Measurements from ENCODE around the gene SPSB1. TPM values are rescaled to one million over a fixed set of nuclear protein-coding genes. Genes with fewer than 3 reads are reported as not detected.
"Not testable (repeated sequence)": the region's sequence is repeated elsewhere in the genome, so short reads cannot be mapped to it uniquely, and the experiment has no call there.

SPSB1 gene
- total RNA-seq, 1 donor from 2014 or later, result 14.7 TPM

GRCh38 chr1:9298282-9298681, 5.6 kb downstream of the SPSB1 start:
- H3K4me1 ChIP-seq, result peaks cover 55% of the 10 kb centered on the region
- ATAC-seq (no peak), DNase-seq (no peak)
- H3K27ac ChIP-seq, result no peak overlapping the region
- H3K36me3 ChIP-seq, result no peaks in the 10 kb centered on the region
- H3K27me3 ChIP-seq (ENCODE audit: low read depth), result no peaks in the 10 kb centered on the region
- H3K9me3 ChIP-seq, result no peaks in the 10 kb centered on the region
- TF ChIP-seq, protein P1, sequence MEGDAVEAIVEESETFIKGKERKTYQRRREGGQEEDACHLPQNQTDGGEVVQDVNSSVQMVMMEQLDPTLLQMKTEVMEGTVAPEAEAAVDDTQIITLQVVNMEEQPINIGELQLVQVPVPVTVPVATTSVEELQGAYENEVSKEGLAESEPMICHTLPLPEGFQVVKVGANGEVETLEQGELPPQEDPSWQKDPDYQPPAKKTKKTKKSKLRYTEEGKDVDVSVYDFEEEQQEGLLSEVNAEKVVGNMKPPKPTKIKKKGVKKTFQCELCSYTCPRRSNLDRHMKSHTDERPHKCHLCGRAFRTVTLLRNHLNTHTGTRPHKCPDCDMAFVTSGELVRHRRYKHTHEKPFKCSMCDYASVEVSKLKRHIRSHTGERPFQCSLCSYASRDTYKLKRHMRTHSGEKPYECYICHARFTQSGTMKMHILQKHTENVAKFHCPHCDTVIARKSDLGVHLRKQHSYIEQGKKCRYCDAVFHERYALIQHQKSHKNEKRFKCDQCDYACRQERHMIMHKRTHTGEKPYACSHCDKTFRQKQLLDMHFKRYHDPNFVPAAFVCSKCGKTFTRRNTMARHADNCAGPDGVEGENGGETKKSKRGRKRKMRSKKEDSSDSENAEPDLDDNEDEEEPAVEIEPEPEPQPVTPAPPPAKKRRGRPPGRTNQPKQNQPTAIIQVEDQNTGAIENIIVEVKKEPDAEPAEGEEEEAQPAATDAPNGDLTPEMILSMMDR (IDR thresholded peaks at IDR 0.05), result no peak
- intact Hi-C loops (cut with DNase I), result no loop called here
- no peak overlapping the region for H3K4me3 ChIP-seq

DNA sequence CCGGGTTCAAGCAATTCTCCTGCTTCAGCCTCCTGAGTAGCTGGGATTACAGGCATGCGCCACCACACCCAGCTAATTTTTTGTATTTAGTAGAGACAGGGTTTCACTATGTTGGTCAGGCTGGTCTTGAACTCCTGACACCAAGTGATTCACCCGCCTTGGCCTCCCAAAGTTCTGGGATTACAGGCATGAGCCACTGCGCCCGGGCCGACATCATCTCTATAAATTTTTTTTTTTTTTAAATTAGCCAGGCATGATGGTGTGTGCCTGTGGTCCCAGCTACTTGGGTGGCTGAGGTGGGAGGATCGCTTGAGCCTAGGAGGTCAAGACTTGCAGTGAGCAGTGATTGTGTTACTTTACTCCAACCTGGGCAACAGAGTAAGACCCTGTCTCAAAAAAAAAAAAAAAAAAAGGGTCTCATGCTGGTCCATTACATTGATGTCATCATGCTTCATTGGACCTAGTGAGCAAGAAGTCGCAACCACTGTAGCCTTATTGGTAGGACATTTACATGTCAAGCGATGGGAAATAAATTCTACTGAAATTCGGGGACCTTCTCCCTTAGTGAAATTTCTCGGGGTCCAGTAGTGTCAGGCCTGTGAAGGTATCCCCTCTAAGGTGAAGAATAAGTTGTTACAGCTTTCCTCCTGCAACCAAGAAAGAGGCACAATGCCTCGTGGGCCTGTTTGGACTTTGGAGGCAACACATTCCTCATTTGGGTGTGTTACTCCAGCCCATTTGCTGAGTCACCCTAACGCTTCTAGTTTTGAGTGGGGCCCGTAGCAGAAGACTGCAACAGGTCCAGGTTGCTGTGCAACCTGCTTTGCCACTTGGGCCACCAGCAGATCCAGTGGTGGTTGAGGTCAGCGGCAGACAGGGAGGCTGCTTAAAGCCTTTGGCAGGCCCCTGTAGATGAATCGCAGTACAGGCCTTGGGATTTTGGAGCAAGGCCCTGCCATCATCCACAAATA, 7.2 kb downstream of the SPSB1 start:
- Histone ChIP-seq H3K27ac (peak overlapping the region; percentile 70), H3K4me1 (peaks cover 58% of the 10 kb centered on the region)
- H3K36me3 ChIP-seq; intact Hi-C loops (cut with DNase I); H3K27me3 ChIP-seq (ENCODE audit: low read depth); H3K9me3 ChIP-seq; H3K4me3 ChIP-seq: not testable (repeated sequence)
- DNase-seq (peak; percentile 81), ATAC-seq (peak; percentile 72 to 76)

- peaks cover 52% of the 10 kb centered on the region for H3K4me1 ChIP-seq
- DNase-seq (no peak), ATAC-seq (no peak)
- H3K27ac ChIP-seq, result peak overlapping the region; percentile 70
- TF ChIP-seq, protein P1 (IDR thresholded peaks at IDR 0.05), result no peak
- H3K27me3 ChIP-seq (ENCODE audit: low read depth), result no peaks in the 10 kb centered on the region
- no peaks in the 10 kb centered on the region for H3K36me3 ChIP-seq
- intact Hi-C loops (cut with DNase I), result no loop called here
- no peak overlapping the region for H3K4me3 ChIP-seq
- no peaks in the 10 kb centered on the region for H3K9me3 ChIP-seq
These were observed 7.9 kb downstream of the SPSB1 start for GRCh38 chr1:9300573-9300972.

- intact Hi-C loops (cut with DNase I), result no loop called here
- peaks cover 48% of the 10 kb centered on the region for H3K4me1 ChIP-seq
- peak overlapping the region; percentile 83 for H3K27ac ChIP-seq
These were observed 10.2 kb downstream of the SPSB1 start for GRCh38 chr1:9302745-9303524.

GRCh38 chr1:9303916-9304315, 11.2 kb downstream of the SPSB1 start:
- Histone ChIP-seq H3K36me3 (no peaks in the 10 kb centered on the region), H3K27ac (peak overlapping the region; percentile 83), H3K27me3 (ENCODE audit: low read depth) (no peaks in the 10 kb centered on the region), H3K9me3 (no peaks in the 10 kb centered on the region), H3K4me1 (peaks cover 48% of the 10 kb centered on the region), H3K4me3 (no peak overlapping the region)
- ATAC-seq, result no peak
- intact Hi-C loops (cut with DNase I), result no loop called here
- no peak for DNase-seq
- TF ChIP-seq, protein P1 (IDR thresholded peaks at IDR 0.05), result no peak

More at GRCh38 chr1:9302745-9303524, 10.2 kb downstream of the SPSB1 start:
- ATAC-seq (peak; percentile 88 to 92), DNase-seq (no peak)
- no peak overlapping the region for H3K4me3 ChIP-seq
- no peaks in the 10 kb centered on the region for H3K9me3 ChIP-seq
- no peaks in the 10 kb centered on the region for H3K36me3 ChIP-seq
- TF ChIP-seq, protein P1 (IDR thresholded peaks at IDR 0.05), result no peak
- no peaks in the 10 kb centered on the region for H3K27me3 ChIP-seq (ENCODE audit: low read depth)
